ENCODE data around the gene CLIC3.

The CLIC3 gene

GRCh38 chr9:136983656-136984314 lies 12.6 kb downstream of the CLIC3 start:
- in situ Hi-C loops (cut with HindIII; ENCODE audit: low sequenced_read_pairs): no loop called here

- in situ Hi-C loops (cut with HindIII; ENCODE audit: low sequenced_read_pairs): no loop called here
Measured at GRCh38 chr9:136983167-136983566, 13.2 kb downstream of the CLIC3 start.

- in situ Hi-C loops (cut with HindIII; ENCODE audit: low sequenced_read_pairs): no loop called here
Measured at GRCh38 chr9:136982232-136983051, 13.9 kb downstream of the CLIC3 start, which contains the start of gene LCNL1. TSS of gene LCNL1 (plus strand) at chr9:136982993. CDS start at chr9:136983587, 594 bp downstream.

GRCh38 chr9:136981588-136982231 lies 14.7 kb downstream of the CLIC3 start:
- in situ Hi-C loops (cut with HindIII; ENCODE audit: low sequenced_read_pairs): no loop called here

DNA sequence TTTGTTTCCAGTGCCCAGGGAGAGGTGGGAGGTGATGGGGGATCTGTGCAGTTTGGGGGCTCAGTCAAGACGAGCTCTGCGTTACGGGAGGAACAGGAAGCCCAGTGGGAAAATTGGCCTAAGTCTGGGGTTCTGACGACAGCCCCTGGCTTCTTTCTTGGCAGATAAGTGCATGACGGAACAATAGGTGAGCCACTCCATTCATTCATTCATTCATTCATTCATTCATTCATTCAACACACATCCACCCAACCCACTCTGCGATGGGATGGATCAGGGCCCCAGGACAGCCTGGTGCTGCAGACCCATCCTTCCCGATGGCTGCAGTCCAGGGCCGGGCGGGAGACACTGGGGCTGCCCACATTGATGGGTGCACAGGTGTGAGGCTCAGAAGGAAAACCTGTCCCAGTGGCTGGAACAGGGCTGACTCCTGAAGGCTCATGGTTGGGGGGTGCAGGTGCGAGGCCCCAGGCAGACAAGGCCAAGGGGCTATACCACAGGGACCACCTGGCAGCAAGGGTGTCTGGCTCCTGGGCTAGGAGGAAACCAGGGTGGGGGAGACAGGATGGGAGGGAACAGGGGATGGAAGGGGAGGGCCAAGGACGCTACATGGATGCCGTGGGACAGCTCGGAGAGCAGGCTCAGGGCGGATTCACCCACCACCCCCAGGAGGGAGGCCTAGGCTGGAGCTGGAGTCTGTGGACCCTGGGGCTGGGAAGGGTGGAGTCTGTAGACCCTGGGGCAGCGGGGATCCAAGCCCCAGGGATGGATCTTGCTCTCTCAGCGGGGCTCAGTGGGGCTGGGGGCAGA lies 15.5 kb downstream of the CLIC3 start:
- in situ Hi-C loops (cut with HindIII; ENCODE audit: low sequenced_read_pairs): no loop called here

DNA sequence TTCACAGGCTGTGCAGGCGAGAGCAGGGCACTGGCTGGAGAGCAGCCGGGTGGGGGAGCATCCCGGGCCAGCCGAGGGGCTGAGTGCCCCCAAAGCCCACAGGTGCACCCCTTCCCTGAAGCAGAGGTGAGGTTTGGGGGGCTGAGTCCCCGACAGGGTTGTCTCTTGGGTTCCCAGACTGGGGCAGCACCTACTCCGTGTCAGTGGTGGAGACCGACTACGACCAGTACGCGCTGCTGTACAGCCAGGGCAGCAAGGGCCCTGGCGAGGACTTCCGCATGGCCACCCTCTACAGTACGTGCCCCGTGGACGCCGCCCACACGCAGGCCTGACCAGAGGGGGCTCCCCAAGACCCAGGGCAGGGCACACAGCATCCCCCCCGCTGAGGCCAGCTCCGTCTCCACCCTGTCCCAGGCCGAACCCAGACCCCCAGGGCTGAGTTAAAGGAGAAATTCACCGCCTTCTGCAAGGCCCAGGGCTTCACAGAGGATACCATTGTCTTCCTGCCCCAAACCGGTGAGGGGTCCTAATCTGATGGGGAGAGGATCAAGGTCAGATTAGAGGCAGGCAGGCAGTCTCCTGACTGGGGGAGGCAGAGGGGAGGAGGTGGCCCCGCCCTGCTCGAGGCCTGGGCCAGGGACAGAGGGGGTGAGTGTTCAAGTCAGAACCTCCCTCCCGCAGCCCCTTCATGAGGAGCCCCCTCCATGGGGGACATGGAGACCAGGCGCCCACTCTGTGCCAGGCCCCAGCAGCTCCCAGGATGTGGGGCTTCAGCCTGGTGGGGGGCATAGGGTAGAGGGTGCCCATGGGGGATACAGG lies 16.4 kb downstream of the CLIC3 start:
- in situ Hi-C loops (cut with HindIII; ENCODE audit: low sequenced_read_pairs): no loop called here

DNA sequence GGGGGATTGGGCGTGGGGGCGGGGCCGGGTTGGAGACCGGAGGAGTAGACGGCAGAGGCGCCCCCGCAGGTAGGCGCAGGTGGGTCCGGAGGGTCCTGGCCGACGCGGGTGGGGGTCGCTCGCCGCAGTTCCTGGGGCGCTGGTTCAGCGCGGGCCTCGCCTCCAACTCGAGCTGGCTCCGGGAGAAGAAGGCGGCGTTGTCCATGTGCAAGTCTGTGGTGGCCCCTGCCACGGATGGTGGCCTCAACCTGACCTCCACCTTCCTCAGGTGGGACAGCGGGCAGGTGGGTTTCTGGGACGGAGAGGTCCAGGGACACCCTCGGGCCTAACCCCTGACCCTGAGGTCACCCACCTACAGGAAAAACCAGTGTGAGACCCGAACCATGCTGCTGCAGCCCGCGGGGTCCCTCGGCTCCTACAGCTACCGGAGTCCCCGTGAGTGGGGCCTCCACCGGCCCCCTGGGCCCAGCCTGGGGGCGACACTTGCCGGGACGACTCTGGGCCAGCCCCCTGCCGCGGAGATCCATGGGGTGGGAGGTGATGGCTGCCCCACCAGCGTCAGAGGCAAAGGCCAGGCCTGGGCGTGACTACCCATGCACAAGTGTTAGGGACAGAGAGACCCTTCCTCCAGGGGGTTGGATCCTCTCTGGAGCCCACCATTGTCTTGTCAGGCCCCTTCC lies 17.4 kb downstream of the CLIC3 start:
- in situ Hi-C loops (cut with HindIII; ENCODE audit: low sequenced_read_pairs): no loop called here

- in situ Hi-C loops (cut with HindIII; ENCODE audit: low sequenced_read_pairs): no loop called here
Measured at GRCh38 chr9:136978073-136978864, 18.1 kb downstream of the CLIC3 start.

GRCh38 chr9:136977649-136978072 lies 18.7 kb downstream of the CLIC3 start:
- in situ Hi-C loops (cut with HindIII; ENCODE audit: low sequenced_read_pairs): no loop called here

GRCh38 chr9:136977223-136977622 lies 19.1 kb downstream of the CLIC3 start, which contains the start of gene PTGDS:
TSS of gene PTGDS (plus strand) at chr9:136977504. CDS start at chr9:136977579, 75 bp downstream.
- in situ Hi-C loops (cut with HindIII; ENCODE audit: low sequenced_read_pairs): no loop called here

DNA sequence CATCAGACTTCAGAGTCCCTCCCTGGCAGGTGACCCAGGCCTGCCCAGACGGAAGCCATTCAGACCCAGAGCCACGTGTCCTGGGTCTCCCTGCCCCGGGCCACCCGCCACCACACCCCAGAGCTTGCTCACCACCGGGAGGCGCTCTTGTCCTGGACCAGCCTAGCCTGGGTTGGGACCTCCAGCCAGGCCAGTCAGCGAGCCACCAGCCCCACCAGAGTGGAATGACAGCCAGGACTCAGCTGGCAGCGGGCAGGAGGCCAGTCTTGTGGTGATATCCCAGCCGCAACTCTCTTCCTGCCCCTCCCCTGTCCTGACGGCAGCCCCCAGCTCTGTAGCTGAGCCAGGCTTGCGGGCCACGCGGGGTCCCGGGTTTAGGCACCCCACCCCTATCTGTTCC lies 20.7 kb downstream of the CLIC3 start:
- in situ Hi-C loops (cut with HindIII; ENCODE audit: low sequenced_read_pairs): no loop called here

DNA sequence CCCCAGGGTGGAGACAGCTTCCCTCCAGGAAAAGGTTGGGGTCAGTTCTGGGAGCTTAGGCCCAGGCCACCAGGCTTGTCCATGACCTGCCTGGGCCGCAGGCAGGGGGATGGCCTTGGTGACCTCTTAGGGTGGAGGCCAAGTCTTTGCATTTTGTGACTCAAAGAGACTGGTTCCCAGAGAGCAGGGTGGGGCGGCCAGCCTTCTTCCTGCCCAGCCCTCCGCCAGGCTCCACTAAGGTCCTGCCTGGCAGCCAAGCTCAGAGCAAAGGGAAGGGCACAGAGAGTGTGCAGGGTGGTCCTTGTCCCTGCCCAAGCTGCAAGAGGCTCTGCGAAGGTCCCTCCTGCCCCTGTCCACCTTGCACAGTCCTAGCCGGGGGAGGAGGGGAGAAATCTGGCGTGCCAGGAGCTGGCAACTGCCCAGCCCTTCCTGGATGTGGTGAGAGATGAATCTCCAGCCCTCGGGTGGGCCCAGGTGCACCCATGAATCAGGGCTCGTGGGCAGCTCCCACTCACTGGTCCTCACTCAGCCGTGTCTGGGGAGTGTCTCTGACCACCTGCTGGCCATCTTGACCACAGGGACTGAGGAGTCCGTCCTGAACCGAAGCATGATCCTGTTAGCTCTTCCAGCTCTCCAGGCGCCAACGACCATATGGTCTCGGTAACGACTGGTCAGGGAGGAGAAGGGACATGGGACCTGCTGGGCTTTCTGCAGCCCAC lies 21.4 kb downstream of the CLIC3 start:
- in situ Hi-C loops (cut with HindIII; ENCODE audit: low sequenced_read_pairs): no loop called here

DNA sequence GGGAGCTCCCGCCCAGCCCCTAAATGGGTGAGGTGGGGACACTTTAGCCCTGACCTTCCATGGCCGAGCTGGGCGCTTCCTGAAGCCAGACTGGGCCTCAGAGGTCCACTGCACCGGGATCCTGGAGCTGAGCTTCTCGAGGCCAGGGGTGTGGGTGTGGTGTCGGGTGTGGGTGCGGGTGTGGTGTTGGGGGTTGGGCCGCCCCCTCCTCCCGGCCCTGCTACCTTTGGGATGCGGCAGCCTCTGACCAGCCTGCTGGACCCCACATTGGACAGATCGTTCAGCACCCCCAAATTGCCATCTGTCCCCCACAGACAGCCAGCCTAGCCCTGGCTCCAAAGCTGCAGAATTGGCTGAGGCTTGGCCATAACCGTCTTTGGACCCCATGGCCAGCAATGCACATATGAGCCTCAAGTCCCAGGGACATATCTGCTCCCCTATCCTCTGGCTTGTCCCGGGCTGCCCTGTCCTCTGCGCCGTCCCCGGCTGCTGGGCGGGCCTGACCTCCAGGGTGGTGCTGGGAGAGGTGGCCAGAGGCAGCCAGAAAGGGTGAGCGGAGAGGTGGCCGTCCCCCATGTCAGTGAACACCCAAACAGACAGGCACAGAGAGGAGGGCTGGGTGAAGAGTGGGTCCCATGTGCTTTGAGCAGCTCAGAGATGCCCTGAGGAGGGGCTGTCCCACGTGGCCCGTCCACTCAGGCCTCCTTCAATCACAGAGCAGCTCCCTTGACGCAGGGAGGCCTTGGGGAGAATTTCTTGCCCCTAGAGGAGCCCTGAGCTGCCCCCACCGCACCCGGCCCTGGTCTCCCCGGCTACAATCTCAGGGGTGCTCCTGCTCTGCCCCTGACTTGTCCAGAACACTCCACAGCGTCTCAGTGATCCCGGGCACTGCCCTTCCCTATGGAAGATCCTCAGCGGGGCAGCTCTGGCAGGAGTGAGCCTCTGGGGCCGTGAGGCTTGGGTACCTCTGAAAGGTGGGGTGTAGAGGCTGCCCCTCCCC lies 22.4 kb downstream of the CLIC3 start:
- in situ Hi-C loops (cut with HindIII; ENCODE audit: low sequenced_read_pairs): no loop called here

- in situ Hi-C loops (cut with HindIII; ENCODE audit: low sequenced_read_pairs): no loop called here
Measured at GRCh38 chr9:136972743-136973142, 23.6 kb downstream of the CLIC3 start.

DNA sequence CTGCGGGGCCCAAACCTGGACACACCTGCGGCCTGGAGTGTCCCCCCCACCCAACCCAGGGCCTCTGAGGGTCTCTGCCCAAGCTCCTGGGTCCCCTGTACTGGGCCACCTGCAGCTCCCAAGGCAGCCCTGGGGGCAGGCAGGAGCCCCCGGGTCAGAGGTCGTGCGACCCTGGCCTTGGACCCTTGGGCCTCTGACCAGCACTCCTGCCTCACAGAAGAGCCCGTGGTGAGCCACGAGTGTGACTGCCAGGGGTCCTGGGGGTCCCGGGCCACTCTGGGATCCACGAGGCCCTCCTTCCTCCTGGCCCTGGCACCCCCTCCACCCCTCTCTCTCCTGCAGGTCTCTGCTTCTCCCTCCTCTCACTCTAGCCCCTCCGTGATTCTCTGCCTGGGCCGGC lies 24.0 kb downstream of the CLIC3 start:
- in situ Hi-C loops (cut with HindIII; ENCODE audit: low sequenced_read_pairs): no loop called here

GRCh38 chr9:136971746-136972145 lies 24.6 kb downstream of the CLIC3 start:
- in situ Hi-C loops (cut with HindIII; ENCODE audit: low sequenced_read_pairs): no loop called here

- in situ Hi-C loops (cut with HindIII; ENCODE audit: low sequenced_read_pairs): no loop called here
Measured at GRCh38 chr9:136970361-136970760, 26.0 kb downstream of the CLIC3 start.
